ENCODE measurements around the gene SND1. TPM values are rescaled to one million over a fixed set of nuclear protein-coding genes. Genes with fewer than 3 reads are reported as not detected.
A peak's percentile ranks its signal among the peaks of the same experiment; 100 is the strongest.

The SND1 gene
- total RNA-seq, 1 donor from 2014 or later: 125 TPM

DNA sequence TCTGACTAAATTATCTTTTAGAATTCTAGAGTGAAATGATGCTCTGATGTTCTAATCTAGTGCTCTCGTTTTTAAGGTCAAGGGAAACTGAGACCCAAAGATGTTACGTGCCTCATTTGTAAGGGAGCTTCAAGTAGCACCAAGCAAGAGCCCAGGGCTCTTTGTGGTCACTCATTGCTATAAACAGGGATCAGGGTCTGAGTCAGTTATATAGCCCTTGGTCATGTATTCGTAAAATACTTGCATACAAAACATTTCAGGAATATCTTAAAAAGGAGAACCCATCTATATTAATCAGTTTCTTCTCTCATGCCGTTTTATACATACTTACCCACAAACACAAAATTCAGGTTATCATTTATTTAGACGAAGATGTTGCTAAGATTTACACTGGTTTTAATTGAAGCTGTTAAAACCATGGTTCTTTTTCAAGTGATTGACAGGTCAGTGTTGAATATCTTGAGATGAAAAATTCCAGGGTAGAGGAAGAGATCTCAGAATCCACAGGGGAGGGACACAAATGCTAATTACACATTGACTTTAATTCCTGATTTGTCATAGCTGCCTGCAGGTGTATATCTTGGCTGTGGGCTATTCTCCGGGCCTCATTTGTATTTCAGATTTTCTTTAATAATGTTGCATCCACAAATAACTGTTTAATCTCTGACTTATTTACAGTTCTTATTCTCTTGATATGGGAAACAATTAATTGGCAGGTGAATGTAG lies 188.4 kb downstream of the SND1 start:
- DNase-seq (ENCODE audit: low spot score) (no peak), ATAC-seq (no peak)
- intact Hi-C loops (cut with DNase I): no loop called here

DNA sequence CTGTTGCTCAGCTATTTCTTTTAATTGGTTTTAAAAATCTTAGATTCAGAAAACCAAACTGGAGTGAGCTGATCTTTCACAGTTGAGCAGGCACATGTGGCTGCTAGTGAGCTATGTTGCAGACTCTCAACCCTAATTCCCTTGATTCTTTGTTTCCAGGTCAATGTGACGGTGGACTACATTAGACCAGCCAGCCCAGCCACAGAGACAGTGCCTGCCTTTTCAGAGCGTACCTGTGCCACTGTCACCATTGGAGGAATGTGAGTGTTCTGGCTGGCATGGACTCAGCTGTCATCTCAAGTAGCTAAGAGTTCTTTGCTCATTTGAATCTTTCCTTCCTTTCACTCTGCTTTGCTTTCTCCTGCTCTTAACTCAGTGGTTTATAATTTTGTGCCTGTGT lies 192.2 kb downstream of the SND1 start:
- ATAC-seq (no peak), DNase-seq (ENCODE audit: low spot score) (no peak)
- intact Hi-C loops (cut with DNase I): no loop called here

GRCh38 chr7:127844707-127845331 lies 192.8 kb downstream of the SND1 start:
- DNase-seq (ENCODE audit: low spot score) (peak; percentile 65), ATAC-seq (peak; percentile 84)
- intact Hi-C loops (cut with DNase I): no loop called here

GRCh38 chr7:127845522-127846214 lies 193.7 kb downstream of the SND1 start:
- DNase-seq (ENCODE audit: low spot score) (no peak), ATAC-seq (peak; percentile 35)
- intact Hi-C loops (cut with DNase I): no loop called here

DNA sequence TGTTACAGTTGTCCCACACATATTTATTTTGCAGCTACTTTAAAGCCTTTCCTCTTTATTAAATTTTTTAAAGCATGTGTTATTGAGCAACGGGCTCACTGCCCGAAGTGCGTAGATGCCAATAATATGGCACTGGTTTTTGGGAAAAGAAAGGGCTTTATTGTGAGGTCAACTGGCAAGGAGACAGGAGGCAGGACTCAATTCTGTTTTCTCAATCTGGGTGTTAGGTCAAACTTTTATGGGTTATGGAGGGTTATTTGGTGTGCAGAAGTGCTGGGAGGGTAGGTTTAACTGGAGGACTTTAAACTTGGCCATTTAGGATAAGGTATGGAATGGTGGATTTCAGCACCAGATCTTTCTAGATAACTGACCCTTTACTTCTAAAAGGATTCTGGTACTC lies 195.6 kb downstream of the SND1 start:
- no peak for DNase-seq (ENCODE audit: low spot score)
- peak; percentile 38 for ATAC-seq
- intact Hi-C loops (cut with DNase I): no loop called here

- no peak for DNase-seq (ENCODE audit: low spot score)
Measured at GRCh38 chr7:127848241-127848640, 196.2 kb downstream of the SND1 start.

DNA sequence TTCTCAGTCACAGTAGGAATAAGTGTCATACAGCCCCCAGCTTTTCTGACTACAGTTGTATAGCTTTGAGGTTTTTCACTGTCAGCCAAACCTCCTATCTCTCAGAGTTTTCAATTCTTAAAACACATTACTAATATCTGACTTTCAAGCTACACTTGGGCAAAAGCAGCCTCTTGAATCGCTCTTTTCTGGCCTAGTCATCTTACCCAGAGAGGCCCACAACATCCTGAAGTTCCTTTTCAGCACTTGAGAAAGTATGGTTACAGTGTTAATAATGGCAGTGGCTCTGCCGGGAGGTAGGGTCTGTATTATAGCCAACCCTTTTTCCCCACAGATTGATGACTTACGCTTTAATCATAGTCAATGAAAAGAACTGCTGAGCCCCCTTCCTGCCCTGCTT lies 198.2 kb downstream of the SND1 start:
- DNase-seq (ENCODE audit: low spot score) (no peak), ATAC-seq (no peak)
- intact Hi-C loops (cut with DNase I): no loop called here

More at GRCh38 chr7:127848241-127848640, 196.2 kb downstream of the SND1 start:
- no peak for ATAC-seq
- intact Hi-C loops (cut with DNase I): no loop called here

DNA sequence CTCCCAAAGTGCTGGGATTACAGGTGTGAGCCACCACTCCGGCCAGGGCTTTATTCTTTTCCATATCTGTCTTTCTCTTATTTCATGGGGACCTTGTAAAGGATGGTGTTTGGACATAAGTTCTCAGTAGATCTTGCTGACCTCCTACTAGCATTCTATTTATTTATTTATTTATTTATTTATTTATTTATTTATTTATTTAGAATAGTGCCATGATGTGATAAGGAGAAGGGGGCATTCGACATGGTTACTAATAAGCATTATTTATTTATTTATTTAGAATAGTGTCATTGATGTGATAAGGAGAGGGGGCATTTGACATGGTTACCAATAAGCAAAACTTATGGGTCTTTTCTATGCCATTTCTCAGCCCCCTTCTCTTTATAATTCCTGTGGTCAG lies 202.4 kb downstream of the SND1 start:
- intact Hi-C loops (cut with DNase I): no loop called here
- DNase-seq (ENCODE audit: low spot score): no peak
- ATAC-seq: no peak

GRCh38 chr7:127857464-127857841 lies 205.5 kb downstream of the SND1 start:
- ATAC-seq (no peak), DNase-seq (ENCODE audit: low spot score) (no peak)
- intact Hi-C loops (cut with DNase I): no loop called here

GRCh38 chr7:127858091-127858914 lies 206.3 kb downstream of the SND1 start:
- no peak for DNase-seq (ENCODE audit: low spot score)
- intact Hi-C loops (cut with DNase I): no loop called here
- ATAC-seq: no peak

DNA sequence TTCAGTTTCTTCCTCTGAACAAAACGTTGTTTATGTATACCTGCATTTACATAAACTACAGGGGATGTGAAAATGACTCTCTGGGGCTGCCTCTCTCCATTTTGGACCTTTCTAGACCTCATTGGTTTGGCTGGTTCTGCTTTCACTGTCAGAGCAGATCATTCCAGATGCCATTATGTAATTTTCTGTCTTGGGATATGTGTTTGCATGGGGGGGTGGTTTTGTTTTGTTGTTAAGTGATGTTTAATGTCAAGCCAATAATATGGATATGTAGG lies 206.9 kb downstream of the SND1 start:
- ATAC-seq (no peak), DNase-seq (ENCODE audit: low spot score) (no peak)
- intact Hi-C loops (cut with DNase I): no loop called here

GRCh38 chr7:127859330-127859729 lies 207.3 kb downstream of the SND1 start:
- ATAC-seq: no peak
- DNase-seq (ENCODE audit: low spot score): no peak
- intact Hi-C loops (cut with DNase I): no loop called here

DNA sequence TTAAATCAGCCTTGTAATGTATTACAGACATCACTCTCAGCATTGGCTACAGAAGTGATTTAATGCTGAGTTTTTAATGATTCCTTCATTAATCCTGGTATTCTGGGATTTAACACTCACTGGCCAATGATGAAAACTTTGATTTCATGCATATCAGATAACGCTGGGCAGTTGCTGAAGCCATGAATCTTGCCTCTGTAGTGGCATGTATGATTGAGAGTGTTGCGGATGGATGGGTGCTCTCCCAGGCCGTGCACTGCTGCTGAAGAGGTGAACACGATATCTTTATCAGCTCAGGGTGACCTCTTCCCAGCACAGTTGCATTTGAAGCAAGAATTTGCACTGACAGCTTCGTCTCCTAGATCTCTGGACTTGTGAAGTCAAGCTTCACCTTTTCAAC lies 210.5 kb downstream of the SND1 start:
- intact Hi-C loops (cut with DNase I): no loop called here
- DNase-seq (ENCODE audit: low spot score) (no peak), ATAC-seq (no peak)

DNA sequence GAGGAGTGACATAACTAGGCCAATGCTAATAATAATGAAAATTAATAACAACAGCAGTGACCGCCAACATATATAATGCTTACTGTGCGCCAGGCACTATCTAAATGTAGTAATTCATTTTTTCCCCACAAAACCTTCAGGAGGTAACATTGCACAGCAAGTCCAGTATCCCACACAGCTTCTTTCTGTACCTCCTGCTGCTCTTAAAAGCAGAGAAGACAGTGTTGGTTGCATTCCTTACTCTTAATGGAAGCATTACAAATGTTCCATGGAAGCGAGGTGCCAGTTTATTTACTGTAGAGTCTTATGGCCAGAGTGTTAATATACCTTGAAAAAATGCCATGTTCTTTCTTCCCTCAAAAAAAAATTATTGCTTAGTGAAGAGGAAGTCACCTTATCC lies 211.1 kb downstream of the SND1 start:
- DNase-seq (ENCODE audit: low spot score) (no peak), ATAC-seq (no peak)
- intact Hi-C loops (cut with DNase I): no loop called here

DNA sequence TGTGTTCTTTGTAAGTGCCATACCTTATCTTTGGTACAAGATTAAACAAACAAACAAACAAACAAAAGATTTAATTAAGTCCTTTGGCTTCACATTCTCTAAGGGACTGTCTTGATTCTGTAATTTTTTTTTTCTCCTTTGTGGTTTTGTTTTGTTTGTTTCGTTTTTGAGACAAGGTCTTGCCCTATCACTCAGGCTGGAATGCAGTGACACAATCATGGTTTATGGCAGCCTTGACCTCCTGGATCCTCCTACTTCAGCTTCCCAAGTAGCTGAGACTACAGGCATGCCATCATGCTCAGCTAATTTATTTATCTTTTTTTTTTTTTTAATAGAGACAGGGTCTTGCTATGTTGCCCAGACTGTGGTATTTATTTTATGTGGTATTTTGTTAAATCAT lies 213.5 kb downstream of the SND1 start:
- ATAC-seq (peak; percentile 52), DNase-seq (ENCODE audit: low spot score) (no peak)
- intact Hi-C loops (cut with DNase I): no loop called here

DNA sequence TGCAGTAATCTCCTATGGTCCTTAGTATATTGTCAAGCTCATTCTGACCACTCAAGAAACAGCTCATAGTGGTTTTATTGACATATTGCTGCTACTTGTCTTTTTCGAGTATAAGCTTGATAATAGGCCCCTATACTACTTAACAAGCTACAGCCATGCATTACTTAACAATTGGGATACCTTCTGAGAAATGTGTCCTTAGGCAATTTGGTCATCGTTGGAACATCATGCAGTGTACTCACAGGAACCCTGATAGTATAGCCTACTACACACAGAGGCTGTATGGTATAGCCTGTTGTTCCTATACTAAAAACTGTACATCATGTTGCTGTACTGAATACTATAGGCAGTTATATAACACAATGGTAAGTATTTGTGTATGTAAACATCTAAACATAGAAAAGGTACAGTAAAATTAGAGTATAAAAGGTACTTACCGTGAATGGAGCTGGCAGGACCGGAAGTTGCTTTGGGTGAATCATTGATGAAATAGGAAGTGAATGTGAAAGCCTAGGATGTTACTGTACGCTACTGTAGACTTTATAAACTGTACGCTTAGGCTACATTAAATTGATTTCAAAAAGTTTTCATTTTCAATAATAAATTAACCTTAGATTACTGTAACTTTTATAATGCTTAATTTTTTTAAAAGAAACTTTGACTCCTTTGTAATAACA lies 218.4 kb downstream of the SND1 start:
- no peak for ATAC-seq

GRCh38 chr7:127871226-127871625 lies 219.2 kb downstream of the SND1 start:
- ATAC-seq: no peak
- intact Hi-C loops (cut with DNase I): no loop called here
- no peak for DNase-seq (ENCODE audit: low spot score)

More for the DNA sequence above, 218.4 kb downstream of the SND1 start:
- intact Hi-C loops (cut with DNase I): no loop called here
- DNase-seq (ENCODE audit: low spot score): no peak

DNA sequence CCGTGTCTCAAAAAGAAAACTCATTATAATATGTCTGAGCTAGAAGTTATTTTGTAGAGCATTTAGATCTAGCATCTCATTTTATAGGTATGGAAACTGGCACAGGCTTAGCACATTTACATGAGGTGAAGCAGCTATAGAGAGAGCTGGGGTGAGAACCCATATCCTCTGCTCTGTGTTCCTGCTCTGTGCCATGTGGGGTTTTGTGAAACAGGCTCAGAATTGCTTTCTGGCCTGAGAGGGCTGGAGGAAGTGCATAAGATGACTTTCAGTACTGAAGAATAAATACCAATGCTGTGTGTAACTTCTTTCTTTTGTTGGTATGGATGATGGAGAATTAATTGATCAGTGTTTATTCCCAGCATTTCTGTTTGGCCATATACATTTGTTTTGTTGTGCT lies 220.1 kb downstream of the SND1 start:
- ATAC-seq (no peak), DNase-seq (ENCODE audit: low spot score) (no peak)
- intact Hi-C loops (cut with DNase I): no loop called here

- intact Hi-C loops (cut with DNase I): no loop called here
- ATAC-seq (no peak), DNase-seq (ENCODE audit: low spot score) (no peak)
Measured at GRCh38 chr7:127873151-127873550, 221.2 kb downstream of the SND1 start.

Data from sciatic nerve (tissue), 2 donors.